Natural killer cell (primary cell): ENCODE results near the gene PLEKHO2. TPM values are rescaled to one million over a fixed set of nuclear protein-coding genes. Genes with fewer than 3 reads are reported as not detected.

Source experiments
- ATAC-seq, 3 donors: fragments of 150-1000 bp in 2 of 3; fragments of 200-7000 bp in 1 of 3; cut with Tn5 transposase; 1 replicate in 1 of 3; 2 replicates in 2 of 3; pipeline ENCODE4 v1.10.0; 2021; ENCODE audit warnings: mild to moderate bottlenecking in 2 of 3, moderate library complexity in 2 of 3
- DNase-seq, 2 donors: peaks; one replicate each; pipeline versions ENCODE4 v3.0.0 to v3.0.0-alpha.2; 2013 to 2021; ENCODE audit warnings: mixed read lengths in 1 of 2
- H3K27ac ChIP-seq: one replicate; pipeline ENCODE4 v1.5.1; 2013; ENCODE audit warnings: mild to moderate bottlenecking, low read length
- H3K27me3 ChIP-seq: one replicate; pipeline ENCODE4 v1.6.1; 2013; ENCODE audit warnings: low read length; ENCODE audit not compliant: control insufficient read depth, insufficient read depth
- H3K36me3 ChIP-seq: one replicate; pipeline ENCODE4 v1.6.1; 2013; ENCODE audit warnings: low read length; ENCODE audit not compliant: control insufficient read depth, insufficient read depth
- H3K4me1 ChIP-seq: one replicate; pipeline ENCODE4 v1.6.1; 2013; ENCODE audit warnings: low read length; ENCODE audit not compliant: control insufficient read depth, insufficient read depth
- H3K4me3 ChIP-seq: one replicate; pipeline ENCODE4 v1.5.1; 2013; ENCODE audit warnings: low read length
- H3K9me3 ChIP-seq: one replicate; pipeline ENCODE4 v1.6.1; 2013; ENCODE audit warnings: low read length; ENCODE audit not compliant: control insufficient read depth, insufficient read depth
- H3K27ac Mint-ChIP-seq, 2 donors: one replicate each; pipeline ENCODE4 v1.8.0; 2022; ENCODE audit warnings: mild to moderate bottlenecking in 2 of 2, mixed read lengths in 2 of 2, moderate library complexity in 1 of 2
- H3K27me3 Mint-ChIP-seq, 2 donors: one replicate each; pipeline ENCODE4 v1.8.0; 2022; ENCODE audit warnings: low read depth in 2 of 2, mixed read lengths in 2 of 2
- H3K36me3 Mint-ChIP-seq: one replicate; pipeline ENCODE4 v1.8.0; 2022; ENCODE audit warnings: mixed read lengths
- H3K4me1 Mint-ChIP-seq, 2 donors: one replicate each; pipeline ENCODE4 v1.8.0; 2022; ENCODE audit warnings: mixed read lengths in 2 of 2
- H3K4me3 Mint-ChIP-seq: one replicate; pipeline ENCODE4 v1.8.0; 2022; ENCODE audit warnings: mild to moderate bottlenecking, moderate library complexity, mixed read lengths
- H3K9me3 Mint-ChIP-seq, 2 donors: one replicate each; pipeline ENCODE4 v1.8.0; 2022; ENCODE audit warnings: mixed read lengths in 2 of 2
- WGBS: methylation state at CpG from one replicate; pipeline ENCODE4 v1.1.7; 2013; ENCODE audit warnings: missing lambda C conversion rate; ENCODE audit not compliant: insufficient coverage; 5-methylcytosine and 5-hydroxymethylcytosine counted together
- intact Hi-C: fragments of 100-400 bp; cut with micrococcal nuclease; formaldehyde crosslinking; loops from one replicate; pipeline ENCODE4 v1.14.2; 2022
- total RNA-seq, 4 donors: library from RNA; stranded (reverse); fragments of 120-200 nt in 1 of 4; gene quantifications; one replicate each; pipeline versions ENCODE4 v1.2.3 to v1.2.4, GENCODE V29; 2013 to 2022
- TF ChIP-seq, protein P1 (sequence below): fragments of 200-600 bp; IDR thresholded peaks from one replicate; pipeline ENCODE4 v1.8.0; 2022; ENCODE audit warnings: antibody characterized with exemption

PLEKHO2 gene
- total RNA-seq, 3 donors from 2014 or later (not counting 1 experiment from before 2014, with no cell fraction given) = 35.3 to 53.4 (median 49.8) TPM

GRCh38 chr15:64800476-64800875 is 41.2 kb upstream of the PLEKHO2 start:
- intact Hi-C loops = no loop called here
- no peaks in the 10 kb centered on the region for H3K27me3 Mint-ChIP-seq
- no peak overlapping the region for H3K27ac Mint-ChIP-seq
- no peak overlapping the region for H3K27ac ChIP-seq
- ATAC-seq = no peak
- 88% methylated on average over 2 of the region's 2 CpGs for WGBS
- H3K27me3 ChIP-seq = no peaks in the 10 kb centered on the region
- H3K9me3 Mint-ChIP-seq = no peaks in the 10 kb centered on the region
- no peak overlapping the region for H3K4me3 ChIP-seq
- no peaks in the 10 kb centered on the region for H3K36me3 ChIP-seq
- no peak for DNase-seq
- H3K4me3 Mint-ChIP-seq = no peak overlapping the region
- no peaks in the 10 kb centered on the region for H3K9me3 ChIP-seq
- H3K4me1 Mint-ChIP-seq = no peaks in the 10 kb centered on the region
- TF ChIP-seq, protein P1, sequence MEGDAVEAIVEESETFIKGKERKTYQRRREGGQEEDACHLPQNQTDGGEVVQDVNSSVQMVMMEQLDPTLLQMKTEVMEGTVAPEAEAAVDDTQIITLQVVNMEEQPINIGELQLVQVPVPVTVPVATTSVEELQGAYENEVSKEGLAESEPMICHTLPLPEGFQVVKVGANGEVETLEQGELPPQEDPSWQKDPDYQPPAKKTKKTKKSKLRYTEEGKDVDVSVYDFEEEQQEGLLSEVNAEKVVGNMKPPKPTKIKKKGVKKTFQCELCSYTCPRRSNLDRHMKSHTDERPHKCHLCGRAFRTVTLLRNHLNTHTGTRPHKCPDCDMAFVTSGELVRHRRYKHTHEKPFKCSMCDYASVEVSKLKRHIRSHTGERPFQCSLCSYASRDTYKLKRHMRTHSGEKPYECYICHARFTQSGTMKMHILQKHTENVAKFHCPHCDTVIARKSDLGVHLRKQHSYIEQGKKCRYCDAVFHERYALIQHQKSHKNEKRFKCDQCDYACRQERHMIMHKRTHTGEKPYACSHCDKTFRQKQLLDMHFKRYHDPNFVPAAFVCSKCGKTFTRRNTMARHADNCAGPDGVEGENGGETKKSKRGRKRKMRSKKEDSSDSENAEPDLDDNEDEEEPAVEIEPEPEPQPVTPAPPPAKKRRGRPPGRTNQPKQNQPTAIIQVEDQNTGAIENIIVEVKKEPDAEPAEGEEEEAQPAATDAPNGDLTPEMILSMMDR = no peak
- H3K4me1 ChIP-seq = no peaks in the 10 kb centered on the region
- H3K36me3 Mint-ChIP-seq = no peaks in the 10 kb centered on the region

DNA sequence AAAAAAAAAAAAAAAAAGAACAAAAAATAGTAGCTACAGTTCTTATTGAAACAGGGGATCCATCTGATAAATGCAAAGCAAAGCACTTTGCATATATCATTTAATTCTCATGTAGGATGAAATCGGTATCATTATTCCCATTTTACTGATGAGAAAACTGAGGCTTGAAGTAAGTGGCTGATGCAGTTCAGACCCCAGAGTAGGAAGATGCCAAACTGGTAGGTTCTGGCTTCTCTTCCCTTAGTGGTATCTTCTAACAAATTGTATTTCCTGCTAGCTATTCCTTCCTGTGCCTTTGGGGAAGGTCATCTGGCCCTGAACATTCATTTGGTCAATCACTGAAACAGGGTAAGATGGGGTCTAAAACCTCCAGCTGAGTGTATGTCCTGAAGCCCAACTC is 38.2 kb upstream of the PLEKHO2 start:
- DNase-seq = no peak
- no peaks in the 10 kb centered on the region for H3K4me1 Mint-ChIP-seq
- Histone ChIP-seq H3K9me3 (no peaks in the 10 kb centered on the region), H3K36me3 (no peaks in the 10 kb centered on the region), H3K27me3 (no peaks in the 10 kb centered on the region), H3K4me1 (no peaks in the 10 kb centered on the region), H3K27ac (no peak overlapping the region), H3K4me3 (no peak overlapping the region)
- H3K9me3 Mint-ChIP-seq = no peaks in the 10 kb centered on the region
- no peak for ATAC-seq
- no peak overlapping the region for H3K4me3 Mint-ChIP-seq
- intact Hi-C loops = no loop called here
- H3K36me3 Mint-ChIP-seq = no peaks in the 10 kb centered on the region
- TF ChIP-seq, protein P1 = no peak
- H3K27ac Mint-ChIP-seq = no peak overlapping the region
- WGBS = 100% methylated on average over 1 of the region's 1 CpG
- H3K27me3 Mint-ChIP-seq = no peaks in the 10 kb centered on the region

- WGBS = 35% methylated on average over 2 of the region's 2 CpGs
- no peaks in the 10 kb centered on the region for H3K9me3 ChIP-seq
- H3K4me1 Mint-ChIP-seq = peaks cover 0 to under 1% of the 10 kb centered on the region in 2 donors
- DNase-seq (no peak), ATAC-seq (no peak)
- H3K4me1 ChIP-seq = no peaks in the 10 kb centered on the region
- no peaks in the 10 kb centered on the region for H3K9me3 Mint-ChIP-seq
- H3K36me3 Mint-ChIP-seq = no peaks in the 10 kb centered on the region
- H3K4me3 ChIP-seq = no peak overlapping the region
- no peaks in the 10 kb centered on the region for H3K27me3 ChIP-seq
- no peaks in the 10 kb centered on the region for H3K27me3 Mint-ChIP-seq
- H3K4me3 Mint-ChIP-seq = no peak overlapping the region
- TF ChIP-seq, protein P1 = no peak
- no peak overlapping the region for H3K27ac Mint-ChIP-seq
- H3K27ac ChIP-seq = no peak overlapping the region
- intact Hi-C loops = no loop called here
- H3K36me3 ChIP-seq = no peaks in the 10 kb centered on the region
Measured at GRCh38 chr15:64804619-64805018, 37.1 kb upstream of the PLEKHO2 start.

- Histone ChIP-seq H3K4me1 (no peaks in the 10 kb centered on the region), H3K27me3 (no peaks in the 10 kb centered on the region), H3K4me3 (no peak overlapping the region), H3K27ac (no peak overlapping the region), H3K9me3 (no peaks in the 10 kb centered on the region), H3K36me3 (no peaks in the 10 kb centered on the region)
- 86% methylated on average over 6 of the region's 6 CpGs for WGBS
- no peak for DNase-seq
- intact Hi-C loops = no loop called here
- ATAC-seq = no peak
- H3K9me3 Mint-ChIP-seq = no peaks in the 10 kb centered on the region
- H3K4me1 Mint-ChIP-seq = peaks cover 0 to 7% of the 10 kb centered on the region in 2 donors
- no peaks in the 10 kb centered on the region for H3K36me3 Mint-ChIP-seq
- no peak overlapping the region for H3K27ac Mint-ChIP-seq
- H3K27me3 Mint-ChIP-seq = no peaks in the 10 kb centered on the region
- H3K4me3 Mint-ChIP-seq = no peak overlapping the region
- TF ChIP-seq, protein P1 = no peak
Measured at GRCh38 chr15:64806509-64806908, 35.2 kb upstream of the PLEKHO2 start.
